CD14-positive monocyte (primary cell): Measurements from ENCODE around the gene TPGS2. TPM values are rescaled to one million over a fixed set of nuclear protein-coding genes. Genes with fewer than 3 reads are reported as not detected.

Experiments
- DNase-seq, 3 donors: peaks; one replicate each; pipeline ENCODE4 v3.0.0-alpha.2; 2011 to 2022
- H2AFZ ChIP-seq: 2 replicates; pipeline ENCODE4 v1.6.0; 2012; ENCODE audit warnings: mild to moderate bottlenecking, low read depth, low read length, inconsistent platforms; ENCODE audit not compliant: insufficient read depth, poor library complexity, severe bottlenecking
- H3K27ac ChIP-seq, 2 donors: 1 replicate in 1 of 2; 2 replicates in 1 of 2; pipeline ENCODE4 v1.5.1; 2012 to 2013; ENCODE audit warnings: low read length in 2 of 2, control low read depth in 1 of 2, inconsistent platforms in 1 of 2, low read depth in 1 of 2, mild to moderate bottlenecking in 1 of 2
- H3K27me3 ChIP-seq, 2 donors: one replicate each; pipeline versions ENCODE4 v1.6.0 to v1.6.1; 2011 to 2013; ENCODE audit warnings: low read length in 2 of 2; ENCODE audit not compliant: control insufficient read depth in 2 of 2, insufficient read depth in 2 of 2
- H3K36me3 ChIP-seq, 2 donors: replicated peaks in 1 of 2; 1 replicate in 1 of 2; 2 replicates in 1 of 2; pipeline versions ENCODE4 v1.5.1 to v1.6.1; 2012 to 2013; ENCODE audit warnings: low read length in 2 of 2, control low read depth in 1 of 2, inconsistent platforms in 1 of 2, mild to moderate bottlenecking in 1 of 2; ENCODE audit not compliant: insufficient read depth in 2 of 2, control insufficient read depth in 1 of 2
- H3K4me1 ChIP-seq, 2 donors: 1 replicate in 1 of 2; 2 replicates in 1 of 2; pipeline versions ENCODE4 v1.5.1 to v1.6.1; 2012 to 2013; ENCODE audit warnings: low read length in 2 of 2, control low read depth in 1 of 2, inconsistent platforms in 1 of 2, mild to moderate bottlenecking in 1 of 2, moderate library complexity in 1 of 2; ENCODE audit not compliant: insufficient read depth in 2 of 2, control insufficient read depth in 1 of 2
- H3K4me2 ChIP-seq: replicated peaks from 2 replicates; pipeline ENCODE3; 2012; ENCODE audit warnings: low read length, moderate library complexity, mild to moderate bottlenecking; ENCODE audit not compliant: poor library complexity, severe bottlenecking; ENCODE audit errors: extremely low read depth
- H3K4me3 ChIP-seq, 3 experiments: fragments of 200-600 bp in 1 of 3; sonication (generic) in 1 of 3; replicated peaks in 1 of 3; 1 replicate in 2 of 3; 2 replicates in 1 of 3; pipeline ENCODE4 v1.5.1; 2011 to 2013; ENCODE audit warnings: low read length in 3 of 3, mild to moderate bottlenecking in 3 of 3, control low read depth in 2 of 3, low read depth in 2 of 3, inconsistent platforms in 1 of 3, moderate library complexity in 1 of 3
- H3K79me2 ChIP-seq: 2 replicates; pipeline ENCODE4 v1.6.0; 2012; ENCODE audit warnings: mild to moderate bottlenecking, control low read depth, inconsistent platforms, low read length, moderate library complexity; ENCODE audit not compliant: insufficient read depth
- H3K9ac ChIP-seq: 2 replicates; pipeline ENCODE4 v1.6.0; 2017; ENCODE audit warnings: low read length, mild to moderate bottlenecking; ENCODE audit not compliant: insufficient read depth, poor library complexity, severe bottlenecking
- H3K9me3 ChIP-seq, 2 donors: replicated peaks in 1 of 2; 1 replicate in 1 of 2; 2 replicates in 1 of 2; pipeline versions ENCODE4 v1.5.1 to v1.6.1; 2012 to 2013; ENCODE audit warnings: low read length in 2 of 2, control low read depth in 1 of 2; ENCODE audit not compliant: control insufficient read depth in 1 of 2, insufficient read depth in 1 of 2
- H4K20me1 ChIP-seq: 2 replicates; pipeline ENCODE4 v1.6.0; 2012; ENCODE audit warnings: mild to moderate bottlenecking, low read length, control low read depth, moderate library complexity; ENCODE audit not compliant: insufficient read depth
- H3K27ac Mint-ChIP-seq, 7 donors: one replicate each; pipeline ENCODE4 v1.8.0; 2020; ENCODE audit warnings: mild to moderate bottlenecking in 7 of 7, mixed read lengths in 7 of 7, moderate library complexity in 6 of 7, inconsistent platforms in 2 of 7
- H3K27me3 Mint-ChIP-seq, 3 donors: one replicate each; pipeline ENCODE4 v1.8.0; 2021 to 2022; ENCODE audit warnings: low read depth in 3 of 3, mild to moderate bottlenecking in 3 of 3, mixed read lengths in 3 of 3, moderate library complexity in 3 of 3, inconsistent platforms in 1 of 3
- H3K36me3 Mint-ChIP-seq, 2 donors: one replicate each; pipeline ENCODE4 v1.8.0; 2020; ENCODE audit warnings: mixed read lengths in 2 of 2, inconsistent platforms in 1 of 2, mild to moderate bottlenecking in 1 of 2
- H3K4me1 Mint-ChIP-seq: one replicate; pipeline ENCODE4 v1.8.0; 2020; ENCODE audit warnings: mild to moderate bottlenecking, mixed read lengths
- H3K4me3 Mint-ChIP-seq, 2 donors: one replicate each; pipeline ENCODE4 v1.8.0; 2020; ENCODE audit warnings: mild to moderate bottlenecking in 2 of 2, mixed read lengths in 2 of 2, moderate library complexity in 1 of 2
- H3K9me3 Mint-ChIP-seq, 7 donors: one replicate each; pipeline ENCODE4 v1.8.0; 2020 to 2022; ENCODE audit warnings: mixed read lengths in 7 of 7, mild to moderate bottlenecking in 6 of 7, moderate library complexity in 6 of 7, inconsistent platforms in 2 of 7
- WGBS: methylation state at CpG from one replicate; pipeline ENCODE4 v1.1.5; 2013; ENCODE audit warnings: missing lambda C conversion rate; ENCODE audit not compliant: insufficient coverage; 5-methylcytosine and 5-hydroxymethylcytosine counted together
- intact Hi-C, 2 donors: fragments of 100-400 bp; cut with micrococcal nuclease; formaldehyde crosslinking; loops; one replicate each; pipeline versions ENCODE4 v1.15.0 to v1.15.1; 2023
- polyA plus RNA-seq, 3 donors: library from polyadenylated mRNA; depleted of rRNA in 1 of 3; unstranded in 2 of 3; stranded (reverse) in 1 of 3; fragments of 300-500 nt in 2 of 3; fragments of >200 nt in 1 of 3; fragmentation: Illumina TruSeq in 2 of 3; gene quantifications; 1 replicate in 2 of 3; 2 replicates in 1 of 3; pipeline ENCODE4 v1.2.3, GENCODE V29; 2012 to 2021
- TF ChIP-seq, protein P1 (sequence below): fragments of 200-600 bp; IDR thresholded peaks from one replicate; pipeline ENCODE4 v1.8.0; 2022; ENCODE audit warnings: antibody characterized with exemption, mild to moderate bottlenecking

Gene TPGS2
- polyA plus RNA-seq, 3 donors = 27.6 to 50.1 (median 41.5) TPM

DNA sequence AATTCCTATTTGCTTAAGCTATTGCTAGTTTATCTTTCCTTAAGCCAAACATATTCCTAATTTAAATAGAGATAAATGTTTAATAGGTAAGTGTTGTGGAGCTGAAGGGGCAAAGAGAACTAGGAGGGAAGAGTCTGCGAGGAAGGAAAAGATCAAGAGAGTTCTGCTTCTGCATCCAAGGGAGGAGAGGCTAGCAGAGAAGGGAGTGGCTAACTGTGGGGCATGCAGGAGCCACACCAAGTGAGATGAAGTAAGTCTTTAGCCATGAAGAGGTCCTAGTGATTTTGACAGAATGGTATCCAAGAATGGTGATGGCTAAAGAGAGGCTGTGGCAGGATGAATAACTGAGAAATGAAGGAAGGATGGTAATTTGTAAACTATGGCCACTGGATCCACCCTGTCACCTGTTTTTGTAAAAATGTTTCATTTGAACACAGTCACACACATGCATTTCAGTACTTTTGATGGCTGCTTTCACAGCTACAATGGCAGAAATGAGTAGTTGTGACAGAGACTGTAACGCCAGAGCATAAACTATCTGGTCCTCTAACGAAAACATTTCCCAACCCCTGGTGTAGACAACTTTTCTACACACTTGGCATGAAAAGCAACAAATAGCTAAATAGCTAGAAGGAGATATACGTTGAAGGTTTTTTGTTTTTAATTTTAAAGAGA, 15.6 kb downstream of the TPGS2 start:
- peaks cover 40 to 59% of the 10 kb centered on the region in 2 donors for H3K36me3 Mint-ChIP-seq
- H3K9me3 Mint-ChIP-seq = no peaks in the 10 kb centered on the region
- Histone ChIP-seq H3K79me2 (no peaks in the 10 kb centered on the region), H3K4me3 (no peak overlapping the region), H3K4me1 (no peaks in the 10 kb centered on the region), H3K27me3 (no peaks in the 10 kb centered on the region), H2AFZ (no peak overlapping the region), H3K4me2 (no peak overlapping the region), H4K20me1 (no peaks in the 10 kb centered on the region), H3K36me3 (peaks cover 17 to 73% of the 10 kb centered on the region in 2 donors), H3K9me3 (no peaks in the 10 kb centered on the region), H3K9ac (no peak overlapping the region), H3K27ac (no peak overlapping the region)
- 100% methylated on average over 1 of the region's 4 CpGs for WGBS
- no peak overlapping the region for H3K4me3 Mint-ChIP-seq
- TF ChIP-seq, protein P1, sequence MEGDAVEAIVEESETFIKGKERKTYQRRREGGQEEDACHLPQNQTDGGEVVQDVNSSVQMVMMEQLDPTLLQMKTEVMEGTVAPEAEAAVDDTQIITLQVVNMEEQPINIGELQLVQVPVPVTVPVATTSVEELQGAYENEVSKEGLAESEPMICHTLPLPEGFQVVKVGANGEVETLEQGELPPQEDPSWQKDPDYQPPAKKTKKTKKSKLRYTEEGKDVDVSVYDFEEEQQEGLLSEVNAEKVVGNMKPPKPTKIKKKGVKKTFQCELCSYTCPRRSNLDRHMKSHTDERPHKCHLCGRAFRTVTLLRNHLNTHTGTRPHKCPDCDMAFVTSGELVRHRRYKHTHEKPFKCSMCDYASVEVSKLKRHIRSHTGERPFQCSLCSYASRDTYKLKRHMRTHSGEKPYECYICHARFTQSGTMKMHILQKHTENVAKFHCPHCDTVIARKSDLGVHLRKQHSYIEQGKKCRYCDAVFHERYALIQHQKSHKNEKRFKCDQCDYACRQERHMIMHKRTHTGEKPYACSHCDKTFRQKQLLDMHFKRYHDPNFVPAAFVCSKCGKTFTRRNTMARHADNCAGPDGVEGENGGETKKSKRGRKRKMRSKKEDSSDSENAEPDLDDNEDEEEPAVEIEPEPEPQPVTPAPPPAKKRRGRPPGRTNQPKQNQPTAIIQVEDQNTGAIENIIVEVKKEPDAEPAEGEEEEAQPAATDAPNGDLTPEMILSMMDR = no peak
- no peaks in the 10 kb centered on the region for H3K27me3 Mint-ChIP-seq
- H3K4me1 Mint-ChIP-seq = peaks cover 2% of the 10 kb centered on the region
- DNase-seq = no peak
- intact Hi-C loops = loop anchor here in 1 of 2 donors (10.0 kb wide), 1 partner anchor 798 kb away; no protein-coding TSS in a partner anchor
- peak overlapping the region in 1 of 7 donors; percentile 6 for H3K27ac Mint-ChIP-seq

DNA sequence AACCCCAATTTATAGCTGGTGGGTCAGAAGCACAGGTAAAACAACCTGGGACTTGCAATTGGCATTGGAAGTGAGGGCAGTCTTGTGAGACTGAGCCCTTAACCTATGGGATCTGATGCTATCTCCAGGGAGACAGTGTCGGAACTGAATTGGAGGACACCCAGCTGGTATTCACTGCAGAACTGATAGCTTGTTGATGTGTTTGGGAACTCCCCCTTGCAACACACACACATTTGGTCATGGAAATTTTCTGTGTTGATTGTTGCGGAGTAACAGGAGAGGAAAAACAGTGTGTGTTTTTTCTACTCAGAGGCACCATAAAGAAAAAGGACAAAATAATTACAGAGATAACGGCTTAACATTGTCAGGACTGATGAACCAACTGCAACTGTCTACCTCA, 16.1 kb downstream of the TPGS2 start:
- no peaks in the 10 kb centered on the region for H3K27me3 Mint-ChIP-seq
- H3K27ac ChIP-seq = no peak overlapping the region
- peaks cover 2% of the 10 kb centered on the region for H3K4me1 Mint-ChIP-seq
- H3K4me2 ChIP-seq = no peak overlapping the region
- no CpG with 5 or more reads among the region's 3 CpGs for WGBS
- no peak overlapping the region for H3K9ac ChIP-seq
- no peak overlapping the region for H3K27ac Mint-ChIP-seq
- no peaks in the 10 kb centered on the region for H3K27me3 ChIP-seq
- TF ChIP-seq, protein P1 = no peak
- peaks cover 39 to 57% of the 10 kb centered on the region in 2 donors for H3K36me3 Mint-ChIP-seq
- H3K4me1 ChIP-seq = no peaks in the 10 kb centered on the region
- H3K4me3 ChIP-seq = no peak overlapping the region
- H2AFZ ChIP-seq = no peak overlapping the region
- H4K20me1 ChIP-seq = no peaks in the 10 kb centered on the region
- peaks cover 18 to 73% of the 10 kb centered on the region in 2 donors for H3K36me3 ChIP-seq
- no peaks in the 10 kb centered on the region for H3K9me3 Mint-ChIP-seq
- intact Hi-C loops = loop anchor here in 1 of 2 donors (10.0 kb wide), 1 partner anchor 798 kb away; no protein-coding TSS in a partner anchor
- H3K79me2 ChIP-seq = no peaks in the 10 kb centered on the region
- H3K9me3 ChIP-seq = no peaks in the 10 kb centered on the region
- no peak overlapping the region for H3K4me3 Mint-ChIP-seq
- DNase-seq = no peak
